ENCODE measurements around the gene RSRC1. TPM values are rescaled to one million over a fixed set of nuclear protein-coding genes. Genes with fewer than 3 reads are reported as not detected.

RSRC1 gene
- total and polyA plus RNA-seq, 2 of the 13 experiments (the other 11 are each of a cell fraction or from before 2014, with no cell fraction given): 4.9 to 63.0 TPM

DNA sequence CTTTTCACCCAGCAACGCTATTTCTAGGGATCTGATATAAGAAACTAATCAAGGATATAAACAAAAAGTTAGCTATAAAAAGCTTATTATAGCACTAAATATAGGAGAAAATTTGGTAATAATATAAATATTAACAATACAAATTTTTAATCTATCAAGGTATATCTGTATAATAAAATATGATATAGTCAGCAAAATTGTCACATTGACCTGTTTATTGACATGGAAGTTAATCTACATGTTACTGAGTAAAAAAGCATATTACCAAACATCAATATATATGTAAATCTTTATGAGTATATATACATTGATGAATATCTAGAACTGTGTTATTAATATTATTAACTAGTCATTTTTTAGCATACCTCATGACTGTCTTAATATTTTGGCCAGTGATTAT, 30.3 kb upstream of the RSRC1 start:
- ChIA-PET POLR2A (no interaction called here), CTCF (ENCODE audit: low intra/inter-chr PET ratio, low total read pairs) (no interaction called here)
- FAIRE-seq (no peak), DNase-seq (ENCODE audit: low spot score) (no peak), ATAC-seq (no peak)
- H3K9me3 ChIP-seq (ENCODE audit: low read length): no peaks in the 10 kb centered on the region
- no peak overlapping the region for H3K4me3 ChIP-seq (replicated peaks in 1 of 3; ENCODE audit: insufficient read depth in 1 of 3, low read depth in 2 of 3, low read length in 3 of 3)
- no peaks in the 10 kb centered on the region for H3K27me3 ChIP-seq (ENCODE audit: control insufficient read depth in 1 of 2, insufficient read depth in 2 of 2, low read length in 2 of 2)
- no peak overlapping the region for H3K4me2 ChIP-seq (ENCODE audit: low read depth, low read length)
- H3K27ac ChIP-seq (ENCODE audit: extremely low read length, insufficient read depth, low read length): no peak overlapping the region
- peak; percentile 76; the same call in 1 of the 2 replicates for TF ChIP-seq MAFF (IDR thresholded peaks at IDR 0.05; ENCODE audit: low read depth, low read length)
- no peak for TF ChIP-seq JARID2 (CRISPR knock-in tag; IDR thresholded peaks at IDR 0.05; ENCODE audit: insufficient replicate concordance)
- TF ChIP-seq MAFK (conservative IDR thresholded peaks at IDR 0.05 in 1 of 2, IDR thresholded peaks at IDR 0.05 in 1 of 2; ENCODE audit: low read length in 2 of 2): peak; percentile 57 to 90
- H3K36me3 ChIP-seq (replicated peaks in 1 of 2; ENCODE audit: control insufficient read depth in 1 of 2, insufficient read depth in 2 of 2, low read length in 2 of 2): no peaks in the 10 kb centered on the region
- H3K79me2 ChIP-seq (ENCODE audit: insufficient read depth, low read length): no peaks in the 10 kb centered on the region
- no peak overlapping the region for H2AFZ ChIP-seq (ENCODE audit: low read length)
- 47% methylated on average over 1 of the region's 1 CpG for WGBS (ENCODE audit: low lambda C conversion rate)
- in situ Hi-C loops (cut with HindIII; ENCODE audit: extremely low pct_ligation_motif_present, low pct_unique_long_range_greater_than_20kb) (no loop called here), intact Hi-C loops (cut with micrococcal nuclease; ENCODE audit: unreplicated experiment) (no loop called here)
- no peak overlapping the region for H3K9ac ChIP-seq (ENCODE audit: insufficient read depth, low read depth, low read length)
- BruUV-seq (replicated peaks): no TSS peak
- no peaks in the 10 kb centered on the region for H4K20me1 ChIP-seq (ENCODE audit: insufficient read depth, low read length)
- H3K4me1 ChIP-seq (ENCODE audit: insufficient read depth, low read length): no peaks in the 10 kb centered on the region

DNA sequence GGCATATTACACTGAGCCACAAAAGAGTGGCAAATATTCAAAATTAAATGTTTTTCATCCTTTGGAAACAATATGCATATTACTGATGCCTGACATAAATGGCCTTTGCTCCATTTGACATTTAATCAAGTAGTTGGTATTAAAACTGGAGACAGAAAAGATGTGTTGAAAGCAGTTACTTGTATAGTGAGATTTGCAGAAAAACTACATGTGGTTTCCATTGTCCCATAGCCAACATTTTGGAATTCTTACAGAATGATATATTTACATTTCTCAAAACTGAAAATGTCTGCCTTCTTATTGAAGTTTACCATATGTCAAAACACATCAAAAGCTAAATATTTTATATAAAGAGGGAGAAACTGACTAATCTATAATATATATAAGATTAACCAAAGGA, 25.2 kb upstream of the RSRC1 start:
- ATAC-seq (no peak), DNase-seq (ENCODE audit: low spot score) (no peak), FAIRE-seq (no peak)
- Histone ChIP-seq H3K4me2 (ENCODE audit: low read depth, low read length) (no peak overlapping the region), H3K9me3 (ENCODE audit: low read length) (no peaks in the 10 kb centered on the region), H3K27ac (ENCODE audit: extremely low read length, insufficient read depth, low read length) (no peak overlapping the region), H4K20me1 (ENCODE audit: insufficient read depth, low read length) (no peaks in the 10 kb centered on the region), H3K4me1 (ENCODE audit: insufficient read depth, low read length) (no peaks in the 10 kb centered on the region), H3K4me3 (replicated peaks in 1 of 3; ENCODE audit: insufficient read depth in 1 of 3, low read depth in 2 of 3, low read length in 3 of 3) (no peak overlapping the region), H3K9ac (ENCODE audit: insufficient read depth, low read depth, low read length) (no peak overlapping the region), H3K27me3 (ENCODE audit: control insufficient read depth in 1 of 2, insufficient read depth in 2 of 2, low read length in 2 of 2) (no peaks in the 10 kb centered on the region), H3K79me2 (ENCODE audit: insufficient read depth, low read length) (no peaks in the 10 kb centered on the region), H2AFZ (ENCODE audit: low read length) (no peak overlapping the region), H3K36me3 (replicated peaks in 1 of 2; ENCODE audit: control insufficient read depth in 1 of 2, insufficient read depth in 2 of 2, low read length in 2 of 2) (no peaks in the 10 kb centered on the region)
- in situ Hi-C loops (cut with HindIII; ENCODE audit: extremely low pct_ligation_motif_present, low pct_unique_long_range_greater_than_20kb): no loop called here
- ChIA-PET CTCF (ENCODE audit: low intra/inter-chr PET ratio, low total read pairs) (no interaction called here), POLR2A (no interaction called here)
- BruUV-seq (replicated peaks): no TSS peak
- no peak for TF ChIP-seq PLRG1 (conservative IDR thresholded peaks at IDR 0.05)
- intact Hi-C loops (cut with micrococcal nuclease; ENCODE audit: unreplicated experiment): no loop called here

Data from HepG2 (cell line).